K562 (cell line): ENCODE measurements around the gene COQ8B. TPM values are rescaled to one million over a fixed set of nuclear protein-coding genes. Genes with fewer than 3 reads are reported as not detected.

Source experiments
- CHD7 ChIP-seq: fragments of 200-600 bp; sonication (generic); IDR thresholded peaks from one replicate; pipeline ENCODE4 v1.6.1; 2012; ENCODE audit warnings: mild to moderate bottlenecking, low read depth, low read length, inconsistent platforms
- DIDO1 ChIP-seq: fragments of 450-650 bp; IDR thresholded peaks from 2 replicates; pipeline ENCODE4 v1.6.1; 2016; ENCODE audit warnings: low read depth, missing biosample characterization, missing genetic modification characterization
- DLX4 ChIP-seq: fragments of 250-450 bp; sonication (Bioruptor Pico); IDR thresholded peaks from 2 replicates; pipeline ENCODE4 v1.6.1; 2021; ENCODE audit warnings: mild to moderate bottlenecking
- HDAC8 ChIP-seq: fragments of 450-650 bp; IDR thresholded peaks from 2 replicates; pipeline ENCODE4 v1.6.1; 2016; ENCODE audit warnings: mild to moderate bottlenecking, missing genetic modification characterization, moderate library complexity, missing compliant biosample characterization
- NFIX ChIP-seq: fragments of 250-450 bp; sonication (Bioruptor Pico); IDR thresholded peaks from 2 replicates; pipeline ENCODE4 v1.4.0; 2020; ENCODE audit warnings: low read depth, mild to moderate bottlenecking, moderate library complexity
- NFRKB ChIP-seq: fragments of 450-650 bp; IDR thresholded peaks from 2 replicates; pipeline ENCODE4 v1.6.1; 2016; ENCODE audit warnings: low read depth
- RAD51 ChIP-seq: fragments of 450-650 bp; IDR thresholded peaks from 2 replicates; pipeline ENCODE4 v1.7.1; 2016; ENCODE audit warnings: low read depth, mild to moderate bottlenecking, borderline replicate concordance
- RBM15 ChIP-seq: fragments of 200-400 bp; formaldehyde crosslinking; IDR thresholded peaks from 2 replicates; pipeline ENCODE4 v1.6.1; 2018; ENCODE audit warnings: mild to moderate bottlenecking, low read length, moderate library complexity; ENCODE audit not compliant: insufficient read depth
- SRF ChIP-seq, 2 experiments: fragments of 250-450, 450-650 bp in 1 of 2; sonication (Bioruptor Pico) in 1 of 2; sonication (generic) in 1 of 2; formaldehyde crosslinking; IDR thresholded peaks; 2 replicates each; pipeline versions ENCODE4 v1.5.0 to v1.5.1; 2020 to 2022; ENCODE audit warnings: mild to moderate bottlenecking in 1 of 2, missing genetic modification reagents in 1 of 2
- STAT5A ChIP-seq: IDR thresholded peaks from 2 replicates; pipeline ENCODE4 v1.6.1; 2012; ENCODE audit warnings: low read length, inconsistent platforms, borderline replicate concordance
- TCF7 ChIP-seq: sonication (generic); IDR thresholded peaks from 2 replicates; pipeline ENCODE4 v1.6.1; 2016; ENCODE audit warnings: antibody characterized with exemption, borderline replicate concordance
- TEAD1 ChIP-seq, 2 experiments: fragments of 450-650 bp in 1 of 2; sonication (generic) in 1 of 2; formaldehyde crosslinking; IDR thresholded peaks; 2 replicates each; pipeline versions ENCODE4 v1.4.0 to v1.8.0; 2020 to 2022; ENCODE audit warnings: mild to moderate bottlenecking in 2 of 2, missing genetic modification reagents in 1 of 2
- XRCC4 ChIP-seq: IDR thresholded peaks from one replicate; pipeline ENCODE4 v1.6.1; 2011; ENCODE audit not compliant: insufficient read depth, insufficient read length; ENCODE audit errors: extremely low read depth
- ZBTB8A ChIP-seq: fragments of 450-650 bp; IDR thresholded peaks from 2 replicates; pipeline ENCODE4 v1.6.1; 2018; ENCODE audit warnings: mild to moderate bottlenecking, moderate library complexity; ENCODE audit not compliant: partially characterized antibody
- ZEB2 ChIP-seq: fragments of 450-650 bp; IDR thresholded peaks from 2 replicates; pipeline ENCODE4 v1.6.1; 2016
- ZZZ3 ChIP-seq: fragments of 450-650 bp; IDR thresholded peaks from 2 replicates; pipeline ENCODE4 v1.6.1; 2016; ENCODE audit warnings: antibody characterized with exemption, mild to moderate bottlenecking, moderate library complexity
- polyA plus RNA-seq, 8 experiments: library from polyadenylated mRNA; depleted of rRNA in 4 of 8; stranded (reverse) in 5 of 8; unstranded in 3 of 8; fragments of >200 nt; fragmentation: Nextera tagmentation in 2 of 8; fragmentation: Illumina TruSeq in 1 of 8; extraction: Ambion mirVana in 2 of 8; extraction: Trizol in 1 of 8; gene quantifications; 2 replicates each; pipeline versions ENCODE4 v1.2.1 to v1.2.3, GENCODE V29; 2011 to 2014; ENCODE audit warnings: inconsistent platforms in 1 of 8, missing spikeins in 1 of 8
- total RNA-seq, 7 experiments: library from RNA; depleted of rRNA in 6 of 7; stranded (reverse); fragments of >200 nt in 6 of 7; fragmentation: Illumina TruSeq in 2 of 7; extraction: Trizol in 2 of 7; gene quantifications; 2 replicates each; pipeline versions ENCODE4 v1.2.1 to v1.2.3, GENCODE V29; 2011 to 2021; ENCODE audit warnings: low replicate concordance in 1 of 7

Gene COQ8B
- total and polyA plus RNA-seq, 9 of the 15 experiments (the other 6 are each of a cell fraction or from before 2014, with no cell fraction given), result 0.41 to 32.3 (median 12.9) TPM

- TF ChIP-seq CHD7 (no peak), ZZZ3 (no peak), RBM15 (no peak), ZBTB8A (no peak), RAD51 (peak; percentile 100), XRCC4 (no peak), DLX4 (CRISPR knock-in tag) (no peak), TEAD1 (CRISPR knock-in tag; IDR thresholded peaks at IDR 0.05) (peak; percentile 57 to 83; a peak in 3 of 4 replicates), STAT5A (peak; percentile 18; the same call in 1 of the 2 replicates), NFRKB (peak; percentile 97), TCF7 (no peak; the same call in 1 of the 2 replicates), HDAC8 (tag) (peak; percentile 66; the same call in 1 of the 2 replicates), SRF (CRISPR knock-in tag; IDR thresholded peaks at IDR 0.05) (no peak), DIDO1 (tag) (0 out of 2 replicates have a peak, but pooled peaks have one; percentile 25), NFIX (no peak), ZEB2 (no peak; the same call in 1 of the 2 replicates)
Observed at GRCh38 chr19:40750058-40750873, 33.6 kb upstream of the COQ8B start, which contains the start of gene ACTMAP (continued).
